ENCODE data around the gene UBE2S. TPM values are rescaled to one million over a fixed set of nuclear protein-coding genes. Genes with fewer than 3 reads are reported as not detected.
"Not testable (repeated sequence)": the region's sequence is repeated elsewhere in the genome, so short reads cannot be mapped to it uniquely, and the experiment has no call there.

The UBE2S gene
- 523 TPM for polyA plus RNA-seq (2012; ENCODE audit: insufficient read depth, insufficient read length, low read depth)

DNA sequence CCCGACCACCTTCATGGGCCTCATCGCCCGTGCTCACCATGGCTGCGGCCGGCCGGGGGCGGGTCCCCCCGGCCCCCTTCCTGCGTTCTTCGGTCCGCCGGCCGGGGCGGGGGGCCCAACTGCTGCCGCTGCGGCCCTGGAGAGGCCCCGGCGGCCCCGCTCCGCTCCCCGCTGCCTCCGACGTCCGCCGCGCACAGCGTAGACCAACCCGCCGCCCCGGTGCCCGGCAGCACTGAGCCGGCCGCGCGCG is at the start of gene UBE2S:
UBE2S (minus strand) TSS at position 239 of the 250 bp plus-strand sequence; CDS start at position 40, 199 bp downstream.
- not testable (repeated sequence) for H3K9me3 ChIP-seq, H3K27me3 ChIP-seq, H3K4me1 ChIP-seq, DNase-seq
- peaks cover 41% of the 10 kb centered on the region for H3K36me3 ChIP-seq
- peak within 1 kb of the TSS; percentile 80 for H3K4me3 ChIP-seq (ENCODE audit: low read depth, low read length)

DNA sequence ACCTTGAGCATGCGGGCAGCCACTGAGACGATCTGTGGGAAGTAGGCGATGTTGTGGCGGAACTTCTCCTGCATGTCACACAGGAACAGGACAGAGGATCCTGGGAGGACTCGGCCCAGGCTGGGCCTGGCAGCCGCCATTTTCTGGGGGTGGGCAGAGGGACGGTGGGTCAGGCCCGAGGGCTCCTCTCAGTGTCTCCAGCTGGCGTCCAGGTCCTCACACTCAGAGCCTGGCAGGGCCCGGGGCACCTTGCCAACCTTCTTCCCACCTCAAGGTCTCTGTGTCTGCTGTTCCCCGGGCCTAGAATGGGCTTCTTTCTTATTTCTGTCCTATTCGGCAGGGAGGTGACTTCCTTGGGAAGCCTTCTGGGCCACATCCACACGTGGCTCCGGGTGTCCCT is 48.8 kb upstream of the UBE2S start:
- no peak for DNase-seq
- peaks cover 11% of the 10 kb centered on the region for H3K27me3 ChIP-seq
- peaks cover 10% of the 10 kb centered on the region for H3K4me1 ChIP-seq
- H3K36me3 ChIP-seq = peaks cover 3% of the 10 kb centered on the region; the same call in 1 of the 2 replicates
- no peaks in the 10 kb centered on the region for H3K9me3 ChIP-seq
- no peak overlapping the region for H3K4me3 ChIP-seq (ENCODE audit: low read depth, low read length)
- TF ChIP-seq, protein P1, sequence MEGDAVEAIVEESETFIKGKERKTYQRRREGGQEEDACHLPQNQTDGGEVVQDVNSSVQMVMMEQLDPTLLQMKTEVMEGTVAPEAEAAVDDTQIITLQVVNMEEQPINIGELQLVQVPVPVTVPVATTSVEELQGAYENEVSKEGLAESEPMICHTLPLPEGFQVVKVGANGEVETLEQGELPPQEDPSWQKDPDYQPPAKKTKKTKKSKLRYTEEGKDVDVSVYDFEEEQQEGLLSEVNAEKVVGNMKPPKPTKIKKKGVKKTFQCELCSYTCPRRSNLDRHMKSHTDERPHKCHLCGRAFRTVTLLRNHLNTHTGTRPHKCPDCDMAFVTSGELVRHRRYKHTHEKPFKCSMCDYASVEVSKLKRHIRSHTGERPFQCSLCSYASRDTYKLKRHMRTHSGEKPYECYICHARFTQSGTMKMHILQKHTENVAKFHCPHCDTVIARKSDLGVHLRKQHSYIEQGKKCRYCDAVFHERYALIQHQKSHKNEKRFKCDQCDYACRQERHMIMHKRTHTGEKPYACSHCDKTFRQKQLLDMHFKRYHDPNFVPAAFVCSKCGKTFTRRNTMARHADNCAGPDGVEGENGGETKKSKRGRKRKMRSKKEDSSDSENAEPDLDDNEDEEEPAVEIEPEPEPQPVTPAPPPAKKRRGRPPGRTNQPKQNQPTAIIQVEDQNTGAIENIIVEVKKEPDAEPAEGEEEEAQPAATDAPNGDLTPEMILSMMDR (IDR thresholded peaks at IDR 0.05; ENCODE audit: low read depth, low read length) = no peak

DNA sequence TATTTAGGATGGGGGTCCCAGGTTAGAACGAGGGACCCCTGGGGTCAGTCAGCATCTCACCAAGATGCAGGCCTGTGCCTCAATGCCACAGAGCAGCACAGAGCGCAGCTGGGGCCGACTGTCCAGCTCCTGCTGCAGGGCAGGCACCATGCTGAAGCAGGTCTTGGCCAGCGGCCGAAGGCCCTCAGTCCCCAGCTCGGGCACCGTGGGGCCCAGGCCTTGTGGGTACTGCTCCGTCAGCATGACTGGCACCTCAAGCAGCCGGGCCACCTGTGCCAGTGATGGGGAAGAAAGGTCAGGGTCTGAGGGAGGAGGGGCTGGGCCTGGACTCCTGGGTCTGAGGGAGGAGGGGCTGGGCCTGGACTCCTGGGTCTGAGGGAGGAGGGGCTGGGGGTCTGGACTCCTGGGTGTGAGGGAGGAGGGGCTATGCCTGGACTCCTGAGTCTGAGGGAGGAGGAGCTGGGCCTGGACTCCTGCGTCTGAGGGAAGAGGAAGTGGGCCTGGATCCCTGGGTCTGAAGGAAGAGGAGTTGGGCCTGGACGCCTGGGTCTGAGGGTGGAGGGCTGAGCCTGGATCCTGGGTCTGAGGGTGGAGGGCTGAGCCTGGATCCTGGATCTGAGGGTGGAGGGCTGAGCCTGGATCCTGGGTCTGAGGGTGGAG is 48.1 kb upstream of the UBE2S start:
- Histone ChIP-seq H3K9me3 (no peaks in the 10 kb centered on the region), H3K4me1 (peaks cover 9% of the 10 kb centered on the region), H3K27me3 (peaks cover 13% of the 10 kb centered on the region), H3K36me3 (peaks cover 3% of the 10 kb centered on the region; the same call in 1 of the 2 replicates), H3K4me3 (ENCODE audit: low read depth, low read length) (no peak overlapping the region)
- no peak for DNase-seq
- TF ChIP-seq, protein P1 (IDR thresholded peaks at IDR 0.05; ENCODE audit: low read depth, low read length) = no peak

DNA sequence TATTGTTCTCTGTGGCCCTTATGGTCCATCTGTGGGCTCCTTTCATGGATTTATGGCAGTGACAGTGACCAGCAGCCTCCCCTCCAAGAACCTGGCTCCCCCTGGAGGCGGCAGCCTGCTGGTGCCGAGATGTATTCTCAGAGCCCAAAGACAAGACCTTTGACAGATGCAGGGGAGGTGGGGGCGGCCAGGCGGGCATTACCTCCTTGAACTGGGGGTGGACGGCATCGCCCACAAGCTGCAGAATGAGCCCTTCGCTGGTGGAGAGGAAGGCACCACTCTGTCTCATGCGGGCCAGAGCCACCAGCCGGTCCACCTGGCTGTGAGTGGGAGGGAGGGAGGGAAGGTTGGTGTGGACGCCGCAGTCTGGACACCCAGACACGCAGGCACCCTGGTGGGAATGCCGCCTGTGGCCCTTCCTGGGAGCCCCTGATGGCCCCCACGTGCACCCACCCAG is 47.2 kb upstream of the UBE2S start:
- H3K27me3 ChIP-seq = peaks cover 13% of the 10 kb centered on the region
- peaks cover 3% of the 10 kb centered on the region; the same call in 1 of the 2 replicates for H3K36me3 ChIP-seq
- no peak overlapping the region for H3K4me3 ChIP-seq (ENCODE audit: low read depth, low read length)
- H3K9me3 ChIP-seq = no peaks in the 10 kb centered on the region
- peak; percentile 73 for DNase-seq
- TF ChIP-seq, protein P1 (IDR thresholded peaks at IDR 0.05; ENCODE audit: low read depth, low read length) = peak; percentile 84
- H3K4me1 ChIP-seq = peaks cover 3% of the 10 kb centered on the region

DNA sequence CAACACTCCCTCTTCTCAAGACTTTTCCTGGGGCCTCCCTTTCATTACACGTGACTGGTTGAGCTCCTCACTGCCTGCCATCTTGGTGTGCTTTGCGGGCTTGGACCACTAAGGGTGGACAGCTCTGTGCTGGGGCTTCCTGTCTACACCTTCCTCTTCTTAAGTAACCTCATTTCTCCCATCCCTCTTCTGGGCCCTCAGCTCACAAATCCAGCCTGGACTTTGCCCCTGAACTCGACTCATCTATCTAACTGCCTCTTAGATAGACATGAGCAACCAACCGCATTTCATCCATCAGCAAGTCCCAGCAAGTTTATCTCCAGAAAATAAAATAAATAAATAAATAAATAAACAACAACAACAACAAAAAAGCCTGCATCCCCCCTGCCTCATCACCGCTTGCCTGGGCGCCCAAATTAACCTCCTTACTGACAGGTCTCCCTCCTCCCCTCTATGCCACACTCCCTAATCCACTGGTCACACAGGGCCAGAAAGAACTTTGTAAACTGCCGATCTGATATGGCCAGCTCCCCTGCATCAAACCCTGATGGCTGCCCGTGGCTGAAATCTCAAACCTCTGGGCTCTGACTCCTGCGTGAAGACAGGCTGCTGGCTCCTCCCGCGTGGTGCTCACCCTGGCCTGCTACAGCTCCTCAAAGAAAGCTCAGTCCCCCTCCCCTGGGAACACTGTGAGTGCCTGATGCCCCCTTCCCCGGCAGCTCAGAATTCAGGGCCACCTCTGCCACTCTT is 46.1 kb upstream of the UBE2S start:
- Histone ChIP-seq H3K27me3 (peaks cover 19% of the 10 kb centered on the region), H3K4me1 (no peaks in the 10 kb centered on the region), H3K36me3 (peaks cover 3% of the 10 kb centered on the region; the same call in 1 of the 2 replicates), H3K9me3 (no peaks in the 10 kb centered on the region), H3K4me3 (ENCODE audit: low read depth, low read length) (no peak overlapping the region)
- DNase-seq = no peak
- TF ChIP-seq, protein P1 (IDR thresholded peaks at IDR 0.05; ENCODE audit: low read depth, low read length) = no peak

DNA sequence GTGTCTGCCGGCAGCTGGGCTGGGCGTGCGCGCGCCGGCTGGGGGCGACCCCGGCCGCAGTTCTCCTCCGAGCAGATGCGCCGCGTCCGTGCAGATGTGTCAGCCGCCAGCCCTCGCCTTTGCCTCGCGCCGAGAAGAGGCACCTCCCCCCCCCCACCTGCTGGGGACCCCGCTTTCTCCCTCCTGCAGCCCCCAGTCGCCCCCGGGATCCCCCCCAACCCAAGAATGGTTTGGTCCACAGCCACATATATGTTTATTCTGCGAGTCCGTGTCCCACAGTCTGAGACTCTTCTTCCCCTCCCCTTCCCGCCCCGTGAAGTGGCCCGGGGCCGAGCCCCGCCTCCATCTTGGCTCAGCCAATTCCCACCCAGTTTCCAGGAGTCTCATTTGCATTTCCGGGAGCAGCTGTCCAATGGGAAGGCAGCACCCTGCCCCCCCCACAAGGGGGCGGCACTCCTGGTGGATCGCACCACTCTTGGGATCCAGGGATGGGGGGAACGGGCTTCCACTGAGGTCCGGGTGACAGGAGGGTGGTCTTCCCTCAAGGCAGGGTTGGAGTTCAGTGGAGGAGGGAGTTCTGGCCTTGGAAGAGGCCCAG is 45.3 kb upstream of the UBE2S start:
- peaks cover 19% of the 10 kb centered on the region for H3K27me3 ChIP-seq
- no peaks in the 10 kb centered on the region for H3K4me1 ChIP-seq
- H3K4me3 ChIP-seq (ENCODE audit: low read depth, low read length) = peak overlapping the region; percentile 59
- H3K36me3 ChIP-seq = peaks cover 3% of the 10 kb centered on the region; the same call in 1 of the 2 replicates
- peak; percentile 97 for DNase-seq
- no peaks in the 10 kb centered on the region for H3K9me3 ChIP-seq
- TF ChIP-seq, protein P1 (IDR thresholded peaks at IDR 0.05; ENCODE audit: low read depth, low read length) = no peak
